K562 (cell line): ENCODE measurements around the gene PRSS35. TPM values are rescaled to one million over a fixed set of nuclear protein-coding genes. Genes with fewer than 3 reads are reported as not detected.
A peak's percentile ranks its signal among the peaks of the same experiment; 100 is the strongest.

Source experiments
- CTBP1 ChIP-seq: fragments of 450-650 bp; IDR thresholded peaks from 2 replicates; pipeline ENCODE4 v1.6.1; 2016; ENCODE audit warnings: borderline replicate concordance
- CTCF ChIP-seq, 3 experiments: IDR thresholded peaks in 2 of 3; conservative IDR thresholded peaks in 1 of 3; 2 replicates each; pipeline ENCODE4 v1.5.1; 2011 to 2012; ENCODE audit warnings: low read length in 3 of 3, mild to moderate bottlenecking in 3 of 3, control low read depth in 2 of 3, improper control_type of control experiment in 1 of 3, inconsistent platforms in 1 of 3, low read depth in 1 of 3, mixed read lengths in 1 of 3, moderate library complexity in 1 of 3; ENCODE audit not compliant: insufficient read depth in 2 of 3
- DEAF1 ChIP-seq: fragments of 450-650 bp; formaldehyde crosslinking; IDR thresholded peaks from 2 replicates; pipeline ENCODE4 v1.4.0; 2020; ENCODE audit warnings: mild to moderate bottlenecking, moderate library complexity
- MAZ ChIP-seq, 2 experiments: fragments of 450-650 bp in 1 of 2; sonication (generic) in 1 of 2; formaldehyde crosslinking; IDR thresholded peaks in 1 of 2; conservative IDR thresholded peaks in 1 of 2; 2 replicates each; pipeline versions ENCODE4 v1.4.0 to v1.5.0; 2020; ENCODE audit warnings: mild to moderate bottlenecking in 1 of 2, missing genetic modification reagents in 1 of 2
- NRF1 ChIP-seq, 2 experiments: fragments of 450-650 bp; IDR thresholded peaks in 1 of 2; conservative IDR thresholded peaks in 1 of 2; 2 replicates each; pipeline ENCODE4 v1.6.1; 2014; ENCODE audit warnings: mild to moderate bottlenecking in 2 of 2
- RAD21 ChIP-seq, 2 experiments: fragments of 250-450 bp in 1 of 2; fragments of 450-650 bp in 1 of 2; sonication (Bioruptor Pico) in 1 of 2; formaldehyde crosslinking in 1 of 2; IDR thresholded peaks in 1 of 2; conservative IDR thresholded peaks in 1 of 2; 2 replicates each; pipeline versions ENCODE4 v1.4.0 to v1.8.0; 2020 to 2022; ENCODE audit warnings: mild to moderate bottlenecking in 2 of 2, moderate library complexity in 1 of 2
- RCOR1 ChIP-seq, 2 experiments: IDR thresholded peaks; 2 replicates each; pipeline ENCODE4 v1.6.1; 2012; ENCODE audit warnings: low read depth in 2 of 2, low read length in 2 of 2, borderline replicate concordance in 1 of 2, improper control_type of control experiment in 1 of 2
- RREB1 ChIP-seq: fragments of 250-450 bp; sonication (Bioruptor Pico); IDR thresholded peaks from 2 replicates; pipeline ENCODE4 v1.4.0; 2020
- SMC3 ChIP-seq: conservative IDR thresholded peaks from 2 replicates; pipeline ENCODE4 v1.6.1; 2011; ENCODE audit warnings: low read depth, low read length, improper control_type of control experiment; ENCODE audit not compliant: insufficient read depth
- STAG1 ChIP-seq: sonication (generic); formaldehyde crosslinking; IDR thresholded peaks from 2 replicates; pipeline ENCODE4 v1.5.0; 2020; ENCODE audit warnings: missing genetic modification reagents, borderline replicate concordance
- TCFL5 ChIP-seq: fragments of 250-450 bp; sonication (Bioruptor Pico); conservative IDR thresholded peaks from 2 replicates; pipeline ENCODE4 v1.6.1; 2021; ENCODE audit warnings: mild to moderate bottlenecking, moderate library complexity, matching md5 sums
- ZBTB7A ChIP-seq: IDR thresholded peaks from 2 replicates; pipeline ENCODE4 v1.6.1; 2011; ENCODE audit warnings: low read depth, mild to moderate bottlenecking, low read length, moderate library complexity, borderline replicate concordance; ENCODE audit not compliant: control insufficient read depth
- ZNF184 ChIP-seq: sonication (generic); formaldehyde crosslinking; IDR thresholded peaks from 2 replicates; pipeline ENCODE4 v1.5.0; 2020; ENCODE audit warnings: missing genetic modification reagents
- polyA plus RNA-seq, 8 experiments: library from polyadenylated mRNA; depleted of rRNA in 4 of 8; stranded (reverse) in 5 of 8; unstranded in 3 of 8; fragments of >200 nt; fragmentation: Nextera tagmentation in 2 of 8; fragmentation: Illumina TruSeq in 1 of 8; extraction: Ambion mirVana in 2 of 8; extraction: Trizol in 1 of 8; gene quantifications; 2 replicates each; pipeline versions ENCODE4 v1.2.1 to v1.2.3, GENCODE V29; 2011 to 2014; ENCODE audit warnings: inconsistent platforms in 1 of 8, missing spikeins in 1 of 8
- total RNA-seq, 7 experiments: library from RNA; depleted of rRNA in 6 of 7; stranded (reverse); fragments of >200 nt in 6 of 7; fragmentation: Illumina TruSeq in 2 of 7; extraction: Trizol in 2 of 7; gene quantifications; 2 replicates each; pipeline versions ENCODE4 v1.2.1 to v1.2.3, GENCODE V29; 2011 to 2021; ENCODE audit warnings: low replicate concordance in 1 of 7

The PRSS35 gene
- total and polyA plus RNA-seq, 9 of the 15 experiments (the other 6 are each of a cell fraction or from before 2014, with no cell fraction given) = not detected

- 0 out of 4 replicates have a peak, but pooled peaks of 1 of the 2 experiments have one; percentile 42 for TF ChIP-seq RCOR1 (IDR thresholded peaks at IDR 0.05; ENCODE audit: borderline replicate concordance in 1 of 2, low read depth in 2 of 2, low read length in 2 of 2)
- peak; percentile 74 to 91 for TF ChIP-seq RAD21 (CRISPR knock-in tag; conservative IDR thresholded peaks at IDR 0.05 in 1 of 2, IDR thresholded peaks at IDR 0.05 in 1 of 2)
- TF ChIP-seq NRF1 (conservative IDR thresholded peaks at IDR 0.05 in 1 of 2, IDR thresholded peaks at IDR 0.05 in 1 of 2) = no peak
- peak; percentile 80 for TF ChIP-seq SMC3
- peak; percentile 71 for TF ChIP-seq DEAF1 (CRISPR knock-in tag)
- TF ChIP-seq TCFL5 (CRISPR knock-in tag) = no peak
- peak in 1 of 2 experiments; percentile 64; a peak in 3 of 4 replicates for TF ChIP-seq MAZ (CRISPR knock-in tag; conservative IDR thresholded peaks at IDR 0.05 in 1 of 2, IDR thresholded peaks at IDR 0.05 in 1 of 2)
- peak; percentile 16; the same call in 1 of the 2 replicates for TF ChIP-seq STAG1
- TF ChIP-seq ZBTB7A = peak; percentile 78; the same call in 1 of the 2 replicates
- peak; percentile 61 for TF ChIP-seq CTBP1
- no peak for TF ChIP-seq ZNF184 (CRISPR knock-in tag)
- TF ChIP-seq CTCF (IDR thresholded peaks at IDR 0.05 in 2 of 3, conservative IDR thresholded peaks at IDR 0.05 in 1 of 3; ENCODE audit: insufficient read depth in 2 of 3, low read depth in 1 of 3, low read length in 3 of 3) = peak; percentile 79 to 85 (median 82)
- TF ChIP-seq RREB1 (CRISPR knock-in tag) = peak; percentile 26; the same call in 1 of the 2 replicates
Measured at GRCh38 chr6:83511901-83512681, at the start of gene PRSS35 (continued).
